ENCODE results near the gene TTBK1. TPM values are rescaled to one million over a fixed set of nuclear protein-coding genes. Genes with fewer than 3 reads are reported as not detected.

Gene TTBK1
- total RNA-seq, 1 donor from 2014 or later = 0.67 TPM

GRCh38 chr6:43303751-43304331 lies 60.6 kb downstream of the TTBK1 start:
- Histone ChIP-seq H3K36me3 (ENCODE audit: control insufficient read depth, insufficient read depth, low read length) (no peaks in the 10 kb centered on the region), H3K27me3 (ENCODE audit: control insufficient read depth, insufficient read depth, low read length) (peaks cover 33% of the 10 kb centered on the region), H3K4me3 (ENCODE audit: low read depth, low read length) (no peak overlapping the region)
- no peak for DNase-seq (ENCODE audit: low read depth)
- TF ChIP-seq CTCF (IDR thresholded peaks at IDR 0.05; ENCODE audit: insufficient read depth, low read length, poor library complexity, severe bottlenecking) = no peak

GRCh38 chr6:43304361-43304760 lies 61.1 kb downstream of the TTBK1 start:
- TF ChIP-seq CTCF (IDR thresholded peaks at IDR 0.05; ENCODE audit: insufficient read depth, low read length, poor library complexity, severe bottlenecking) = no peak
- DNase-seq (ENCODE audit: low read depth) = no peak
- Histone ChIP-seq H3K36me3 (ENCODE audit: control insufficient read depth, insufficient read depth, low read length) (no peaks in the 10 kb centered on the region), H3K4me3 (ENCODE audit: low read depth, low read length) (no peak overlapping the region), H3K27me3 (ENCODE audit: control insufficient read depth, insufficient read depth, low read length) (peaks cover 30% of the 10 kb centered on the region)

- peaks cover 25% of the 10 kb centered on the region for H3K27me3 ChIP-seq (ENCODE audit: control insufficient read depth, insufficient read depth, low read length)
- no peaks in the 10 kb centered on the region for H3K36me3 ChIP-seq (ENCODE audit: control insufficient read depth, insufficient read depth, low read length)
- no peak for TF ChIP-seq CTCF (IDR thresholded peaks at IDR 0.05; ENCODE audit: insufficient read depth, low read length, poor library complexity, severe bottlenecking)
- no peak overlapping the region for H3K4me3 ChIP-seq (ENCODE audit: low read depth, low read length)
- DNase-seq (ENCODE audit: low read depth) = no peak
These were observed 61.6 kb downstream of the TTBK1 start for GRCh38 chr6:43304882-43305281.

GRCh38 chr6:43306086-43306485 lies 62.8 kb downstream of the TTBK1 start:
- H3K27me3 ChIP-seq (ENCODE audit: control insufficient read depth, insufficient read depth, low read length) = peaks cover 19% of the 10 kb centered on the region
- H3K4me3 ChIP-seq (ENCODE audit: low read depth, low read length) = no peak overlapping the region
- no peaks in the 10 kb centered on the region for H3K36me3 ChIP-seq (ENCODE audit: control insufficient read depth, insufficient read depth, low read length)
- TF ChIP-seq CTCF (IDR thresholded peaks at IDR 0.05; ENCODE audit: insufficient read depth, low read length, poor library complexity, severe bottlenecking) = no peak
- DNase-seq (ENCODE audit: low read depth) = no peak

- Histone ChIP-seq H3K4me3 (ENCODE audit: low read depth, low read length) (no peak overlapping the region), H3K36me3 (ENCODE audit: control insufficient read depth, insufficient read depth, low read length) (no peaks in the 10 kb centered on the region), H3K27me3 (ENCODE audit: control insufficient read depth, insufficient read depth, low read length) (peaks cover 15% of the 10 kb centered on the region)
- no peak for TF ChIP-seq CTCF (IDR thresholded peaks at IDR 0.05; ENCODE audit: insufficient read depth, low read length, poor library complexity, severe bottlenecking)
- DNase-seq (ENCODE audit: low read depth) = no peak
These were observed 64.3 kb downstream of the TTBK1 start for GRCh38 chr6:43307451-43308100.

Measured in kidney epithelial cell (primary cell).